ENCODE results near the gene SPTLC1.

Gene SPTLC1

DNA sequence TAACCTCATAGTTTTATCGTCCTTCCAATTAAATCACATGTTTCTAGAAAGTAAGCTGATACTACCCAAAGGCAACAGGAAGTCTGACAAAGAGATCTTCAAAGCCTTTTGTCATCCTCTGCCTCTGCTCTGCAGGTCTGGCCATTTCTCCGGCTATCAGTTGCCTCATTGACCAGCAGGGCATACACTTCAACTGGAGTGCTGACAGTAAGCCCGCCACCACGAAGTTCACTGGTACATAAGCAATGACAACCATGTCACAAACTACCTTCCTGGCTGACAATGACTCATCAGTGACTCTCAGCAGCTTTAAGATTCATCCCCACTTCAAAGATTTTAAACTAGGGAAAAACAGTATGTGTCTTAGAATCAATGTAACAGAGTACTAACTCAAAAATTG lies 20.6 kb downstream of the SPTLC1 start:
- no peak for TF ChIP-seq GATA1 (IDR thresholded peaks at IDR 0.05; ENCODE audit: low read depth, low read length)
- no peak for TF ChIP-seq POLR2A (IDR thresholded peaks at IDR 0.05; ENCODE audit: low read length)
- DNase-seq, result peak in 1 of 2 experiments; percentile 19

DNA sequence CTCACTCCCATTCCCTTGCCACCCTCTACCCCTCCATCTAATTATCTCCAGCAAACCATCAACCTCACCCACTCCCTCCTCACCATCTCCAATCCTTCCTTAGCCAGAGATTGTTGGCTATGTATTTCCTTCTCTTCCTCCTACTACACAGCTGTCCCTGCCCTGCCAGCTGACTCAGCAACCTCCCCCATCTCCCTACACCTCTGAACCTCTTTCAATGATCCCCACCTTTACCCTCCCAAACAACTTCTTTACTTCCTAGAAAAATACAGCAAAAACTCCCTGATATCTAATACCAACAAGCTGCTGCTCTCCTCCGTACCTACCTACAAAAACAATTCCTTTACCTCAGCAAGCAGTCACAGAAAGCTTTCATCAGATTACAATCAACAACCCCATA lies 37.3 kb downstream of the SPTLC1 start:
- no peak for DNase-seq
- TF ChIP-seq GATA1 (IDR thresholded peaks at IDR 0.05; ENCODE audit: low read depth, low read length), result no peak
- no peak for TF ChIP-seq POLR2A (IDR thresholded peaks at IDR 0.05; ENCODE audit: low read length)

DNA sequence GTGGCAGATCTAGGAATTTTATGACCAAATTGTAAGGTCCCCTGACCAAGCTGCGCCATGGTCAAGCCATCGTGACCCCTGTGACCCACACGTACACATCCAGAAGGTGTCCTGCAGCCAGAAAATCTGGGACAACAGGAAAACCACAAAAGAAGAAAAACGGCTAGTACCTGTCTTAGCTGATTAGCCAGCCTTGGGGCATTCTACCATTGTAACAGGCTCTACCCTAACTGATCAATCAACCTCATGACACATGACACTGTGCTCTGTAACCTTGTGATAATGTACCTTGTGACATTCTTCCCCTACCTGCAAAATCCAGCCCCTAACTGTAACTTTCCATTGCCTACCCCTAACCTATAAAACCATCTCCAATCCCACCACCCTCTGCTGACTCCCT lies 43.6 kb downstream of the SPTLC1 start:
- no peak for TF ChIP-seq GATA1 (IDR thresholded peaks at IDR 0.05; ENCODE audit: low read depth, low read length)
- no peak for TF ChIP-seq POLR2A (IDR thresholded peaks at IDR 0.05; ENCODE audit: low read length)
- no peak for DNase-seq

DNA sequence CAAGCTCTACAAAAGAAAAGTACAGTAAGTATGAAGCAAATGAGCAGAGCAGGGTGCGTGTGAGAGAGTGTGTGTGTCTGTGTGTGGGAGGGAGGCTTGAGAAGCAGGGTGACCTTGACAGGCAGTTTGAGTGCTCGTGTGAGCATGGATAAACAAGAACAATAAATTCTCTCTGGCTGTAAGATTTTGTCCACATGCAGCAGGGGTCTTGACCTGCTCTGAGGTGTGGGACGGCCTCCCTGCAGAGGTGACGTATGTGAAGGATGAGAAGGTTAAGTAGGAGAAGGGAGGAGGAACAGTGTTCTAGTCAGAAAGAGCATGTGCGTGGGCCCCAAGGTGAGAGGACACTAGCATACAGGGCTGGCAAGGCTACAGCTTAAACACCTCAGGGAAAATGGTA lies 49.0 kb downstream of the SPTLC1 start:
- DNase-seq, result no peak
- TF ChIP-seq GATA1 (IDR thresholded peaks at IDR 0.05; ENCODE audit: low read depth, low read length) (no peak), POLR2A (IDR thresholded peaks at IDR 0.05; ENCODE audit: low read length) (no peak)

DNA sequence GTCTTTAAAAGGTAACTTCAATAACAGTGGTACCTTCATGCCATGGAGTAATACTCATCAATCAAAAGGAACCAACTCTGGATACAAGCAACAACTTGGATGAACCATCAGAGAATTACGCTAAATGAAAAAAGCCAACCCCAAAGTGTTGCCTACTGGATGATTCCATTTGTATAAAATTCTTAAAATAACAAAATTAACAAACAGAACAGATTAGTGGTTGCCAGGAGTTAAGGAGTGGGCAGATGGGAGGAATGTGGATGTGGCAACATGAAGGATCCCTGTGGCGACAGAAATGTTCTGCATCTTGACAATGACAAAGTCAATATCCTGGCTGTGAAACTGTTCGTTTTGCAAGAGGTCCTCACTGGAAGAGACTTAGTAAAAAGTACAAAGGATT lies 50.5 kb downstream of the SPTLC1 start:
- no peak for DNase-seq
- no peak for TF ChIP-seq GATA1 (IDR thresholded peaks at IDR 0.05; ENCODE audit: low read depth, low read length)
- no peak for TF ChIP-seq POLR2A (IDR thresholded peaks at IDR 0.05; ENCODE audit: low read length)

DNA sequence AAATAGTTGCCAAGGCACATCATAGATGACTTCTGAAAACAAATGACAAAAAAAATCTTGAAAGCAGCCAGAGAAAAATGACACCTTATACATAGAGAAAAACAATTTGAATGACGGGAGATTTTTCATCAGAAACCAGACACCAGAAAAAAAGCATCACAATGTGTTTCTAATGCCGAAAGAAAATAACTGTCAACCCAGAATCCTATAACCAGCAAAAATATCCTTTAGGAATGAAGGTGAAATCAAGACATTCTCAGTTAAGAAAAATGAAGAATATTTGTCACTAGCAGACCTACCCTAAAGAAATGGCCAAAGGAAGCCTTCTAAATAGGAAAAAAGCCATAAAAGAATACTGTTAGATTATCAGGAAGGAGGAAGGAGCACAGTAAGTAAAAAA lies 54.0 kb downstream of the SPTLC1 start:
- no peak for TF ChIP-seq GATA1 (IDR thresholded peaks at IDR 0.05; ENCODE audit: low read depth, low read length)
- TF ChIP-seq POLR2A (IDR thresholded peaks at IDR 0.05; ENCODE audit: low read length), result no peak
- peak in 1 of 2 experiments; percentile 11 for DNase-seq

DNA sequence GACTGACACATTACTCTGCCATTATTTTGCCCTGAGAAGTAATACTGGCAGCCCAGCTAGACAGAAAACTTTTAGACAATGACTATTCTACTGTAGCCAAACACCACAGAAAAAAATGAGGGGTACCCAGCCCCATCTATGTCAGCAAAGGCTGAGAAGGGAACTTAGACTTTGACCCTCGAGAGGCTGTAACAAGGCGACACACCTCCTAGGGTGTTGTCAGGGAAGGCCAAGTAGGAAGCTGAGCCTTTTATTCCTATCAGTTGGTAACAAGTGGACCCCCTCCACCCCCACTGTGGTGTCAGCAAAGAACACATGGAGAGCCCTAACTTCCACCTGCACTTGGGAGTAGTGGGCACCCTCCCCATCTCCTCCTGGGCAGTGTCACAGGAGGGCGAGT lies 55.6 kb downstream of the SPTLC1 start:
- no peak for DNase-seq

DNA sequence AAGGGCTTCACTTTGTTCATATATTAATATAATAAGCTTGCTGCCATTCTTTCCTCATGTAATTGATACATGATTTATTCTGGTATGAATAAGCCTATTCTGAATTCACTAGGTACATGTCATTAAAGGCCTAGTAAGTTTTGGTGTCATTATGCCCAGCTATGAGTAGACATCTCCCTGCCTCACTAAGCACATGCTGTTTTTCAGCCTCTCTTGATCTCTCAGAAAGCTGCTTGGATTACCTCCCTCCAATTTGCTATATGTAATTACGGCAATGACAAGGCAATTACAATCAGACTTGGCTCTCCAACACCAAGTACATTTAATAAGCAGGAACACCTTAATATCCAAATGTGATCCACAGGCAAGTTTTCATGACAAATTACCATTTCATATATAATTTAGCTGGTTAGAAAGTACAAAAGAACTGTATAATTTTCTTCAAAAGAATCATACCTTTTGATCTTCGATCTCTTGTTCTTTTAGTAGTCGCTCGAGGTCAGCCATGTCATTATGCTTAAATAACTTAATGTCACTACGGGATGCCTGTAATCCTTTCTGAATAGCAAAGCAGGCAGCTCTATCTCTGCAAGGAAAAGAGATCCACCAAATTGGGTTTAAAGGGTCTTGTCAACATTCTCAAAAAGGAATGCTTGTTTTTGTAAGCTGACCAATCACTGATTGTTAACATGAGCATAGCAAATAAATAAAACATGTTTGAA lies 56.3 kb downstream of the SPTLC1 start:
- no peak for TF ChIP-seq GATA1 (IDR thresholded peaks at IDR 0.05; ENCODE audit: low read depth, low read length)
- TF ChIP-seq POLR2A (IDR thresholded peaks at IDR 0.05; ENCODE audit: low read length), result no peak
- no peak for DNase-seq

More for the DNA sequence above, 55.6 kb downstream of the SPTLC1 start:
- no peak for TF ChIP-seq POLR2A (IDR thresholded peaks at IDR 0.05; ENCODE audit: low read length)
- no peak for TF ChIP-seq GATA1 (IDR thresholded peaks at IDR 0.05; ENCODE audit: low read depth, low read length)

DNA sequence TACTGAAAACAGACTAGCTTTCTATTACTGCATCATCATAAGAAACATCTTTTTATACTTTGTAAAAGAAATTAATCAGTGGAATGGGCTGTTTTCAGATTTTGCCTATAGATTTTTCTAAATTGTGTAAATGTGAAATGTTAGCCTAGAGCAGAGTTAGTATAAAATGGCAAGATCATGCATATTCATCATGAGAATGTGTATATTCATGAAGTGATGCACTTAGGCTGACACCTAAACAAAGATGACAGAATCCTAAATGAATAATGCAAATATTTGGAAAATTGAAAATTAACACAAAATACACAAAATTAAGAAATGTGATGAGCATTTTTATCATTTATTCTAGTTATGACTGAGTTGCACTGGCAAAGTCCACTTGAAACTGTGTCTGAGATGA lies 57.2 kb downstream of the SPTLC1 start:
- TF ChIP-seq GATA1 (IDR thresholded peaks at IDR 0.05; ENCODE audit: low read depth, low read length), result no peak
- no peak for TF ChIP-seq POLR2A (IDR thresholded peaks at IDR 0.05; ENCODE audit: low read length)
- DNase-seq, result no peak

DNA sequence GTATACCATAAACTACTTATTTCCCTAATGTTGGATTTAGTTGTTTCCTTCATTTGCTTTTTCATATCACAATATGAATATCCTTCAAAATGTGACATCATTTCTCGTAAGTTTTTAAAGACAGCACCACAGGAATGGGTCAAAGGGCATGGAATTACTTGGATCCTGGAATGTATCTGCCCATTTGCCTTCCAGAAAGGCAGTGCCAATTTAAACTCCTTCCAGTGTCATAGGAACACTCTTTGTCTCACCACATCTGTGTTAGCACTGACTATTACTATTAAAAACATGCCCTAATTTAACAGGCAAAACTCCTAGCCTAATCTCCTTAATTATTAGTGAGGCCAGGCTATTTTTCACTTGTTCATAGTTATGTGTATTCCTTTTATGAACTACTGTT lies 58.0 kb downstream of the SPTLC1 start:
- no peak for DNase-seq
- TF ChIP-seq GATA1 (IDR thresholded peaks at IDR 0.05; ENCODE audit: low read depth, low read length) (no peak), POLR2A (IDR thresholded peaks at IDR 0.05; ENCODE audit: low read length) (no peak)

DNA sequence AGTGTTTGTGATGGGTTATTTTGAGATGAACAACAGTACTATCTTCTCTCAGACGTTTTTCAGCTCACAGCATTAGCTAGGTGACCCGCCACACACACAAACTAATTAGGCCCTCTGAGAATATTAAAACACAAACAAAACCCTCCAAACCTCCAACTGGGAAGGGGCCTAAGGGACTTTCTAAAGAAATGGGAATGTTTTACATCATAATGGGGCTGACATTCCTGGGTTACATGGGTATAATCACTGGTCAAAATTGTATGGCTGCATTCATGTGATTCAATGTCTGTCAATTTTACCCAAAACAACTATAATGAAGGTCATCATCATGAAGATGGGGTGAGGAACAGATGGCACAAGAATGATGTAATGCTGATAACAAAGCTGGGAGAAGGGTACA lies 59.6 kb downstream of the SPTLC1 start:
- no peak for TF ChIP-seq POLR2A (IDR thresholded peaks at IDR 0.05; ENCODE audit: low read length)
- no peak for TF ChIP-seq GATA1 (IDR thresholded peaks at IDR 0.05; ENCODE audit: low read depth, low read length)
- DNase-seq, result no peak

DNA sequence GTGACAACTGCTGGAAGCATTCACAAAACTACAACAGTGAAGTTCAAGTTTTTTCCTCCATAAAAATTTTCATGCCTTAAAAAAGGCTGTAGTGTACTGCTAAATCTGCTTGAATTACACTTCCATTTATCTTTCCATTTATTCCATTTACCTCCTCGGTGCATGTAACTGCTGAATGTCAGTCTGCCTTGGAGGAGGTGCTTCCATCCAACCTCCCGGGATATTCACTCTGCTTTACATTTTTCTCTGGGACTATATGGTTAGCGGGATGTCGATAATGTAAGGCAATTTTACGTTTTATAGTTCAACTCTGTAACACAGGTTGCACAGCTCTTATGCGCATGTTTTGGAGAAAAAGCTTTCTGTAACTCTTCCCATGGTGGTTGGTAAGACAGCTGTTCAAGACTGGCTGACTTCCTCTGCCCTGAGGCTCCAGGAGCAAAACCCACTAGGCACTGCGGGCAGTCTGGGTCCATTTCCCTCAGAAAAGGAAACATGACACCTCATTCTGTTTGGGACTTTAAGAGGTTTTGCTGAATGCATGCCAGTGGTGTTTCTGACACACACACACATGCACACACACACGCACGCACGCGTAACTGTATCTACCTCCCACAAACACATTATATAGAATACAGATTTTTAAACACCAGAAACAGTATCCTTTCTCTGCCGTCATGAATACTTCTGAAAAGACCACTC lies 66.1 kb downstream of the SPTLC1 start:
- TF ChIP-seq POLR2A (IDR thresholded peaks at IDR 0.05; ENCODE audit: low read length) (no peak), GATA1 (IDR thresholded peaks at IDR 0.05; ENCODE audit: low read depth, low read length) (no peak)

DNA sequence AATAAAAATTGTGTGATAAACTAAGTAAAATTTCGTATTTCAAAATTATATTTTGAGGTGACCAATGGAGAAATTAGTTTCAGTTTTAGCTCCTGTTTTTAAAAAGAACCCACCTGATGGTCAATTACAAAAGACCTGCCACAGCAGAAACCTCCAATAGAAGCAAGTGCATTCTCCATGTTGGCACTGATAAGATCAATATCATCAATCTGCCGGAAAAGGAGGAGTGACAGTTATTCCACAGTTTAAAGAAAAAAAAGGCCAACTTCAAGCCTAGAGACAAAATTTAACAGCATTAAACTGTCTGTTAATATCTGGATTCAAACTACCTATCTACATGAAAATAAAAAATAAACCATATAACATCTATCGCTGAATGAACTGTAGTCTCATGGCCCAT lies 67.7 kb downstream of the SPTLC1 start:
- peak in 1 of 2 experiments; percentile 16 for DNase-seq
- TF ChIP-seq GATA1 (IDR thresholded peaks at IDR 0.05; ENCODE audit: low read depth, low read length) (no peak), POLR2A (IDR thresholded peaks at IDR 0.05; ENCODE audit: low read length) (no peak)

More for the DNA sequence above, 66.1 kb downstream of the SPTLC1 start:
- no peak for DNase-seq

DNA sequence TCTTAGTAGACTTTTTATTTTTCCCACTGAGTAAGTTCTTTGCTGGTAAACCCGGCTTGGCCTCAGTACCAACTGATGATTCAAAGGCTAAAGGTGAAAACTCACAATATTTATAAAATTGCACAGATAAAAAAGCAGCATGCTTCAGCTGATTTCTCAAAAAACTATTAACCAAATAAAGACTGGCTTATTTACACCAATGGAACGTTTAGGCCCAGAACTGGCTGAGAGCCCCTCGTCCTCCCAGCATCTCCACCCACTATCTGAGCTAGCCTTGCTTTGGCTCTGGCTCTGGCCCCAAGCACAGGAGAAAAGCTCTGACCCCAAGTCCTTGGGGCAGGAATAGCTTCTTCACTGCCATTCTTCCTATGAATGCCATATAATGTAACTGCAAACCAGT lies 68.5 kb downstream of the SPTLC1 start:
- TF ChIP-seq GATA1 (IDR thresholded peaks at IDR 0.05; ENCODE audit: low read depth, low read length) (no peak), POLR2A (IDR thresholded peaks at IDR 0.05; ENCODE audit: low read length) (no peak)
- DNase-seq, result no peak

DNA sequence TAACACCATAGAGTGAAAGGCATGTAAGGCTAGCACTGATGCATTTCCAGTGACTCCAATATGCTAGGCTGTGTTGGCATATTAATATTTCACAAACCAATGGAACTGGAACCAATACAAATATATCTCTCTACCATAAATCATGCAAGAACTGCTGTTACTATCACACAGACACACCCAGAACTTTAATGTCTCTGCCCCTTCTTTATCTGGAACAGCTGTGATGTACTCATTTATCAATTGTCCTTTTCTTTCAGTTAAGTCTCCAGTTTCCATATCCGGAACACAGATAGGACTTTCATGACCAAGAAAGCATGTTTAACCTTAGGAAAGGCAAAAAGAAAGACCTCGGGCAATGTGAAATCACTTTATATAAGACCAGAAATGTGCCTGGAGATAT lies 70.3 kb downstream of the SPTLC1 start:
- TF ChIP-seq POLR2A (IDR thresholded peaks at IDR 0.05; ENCODE audit: low read length), result no peak
- DNase-seq, result peak; percentile 70 to 94

Data from erythroblast (primary cell).